ENCODE results near the gene TTC27.
"Not testable (repeated sequence)": the region's sequence is repeated elsewhere in the genome, so short reads cannot be mapped to it uniquely, and the experiment has no call there.

The TTC27 gene

GRCh38 chr2:32627814-32628579, at the start of gene TTC27:
TSS of gene TTC27 (plus strand) at chr2:32628050. CDS start at chr2:32628293, 243 bp downstream.
- in situ Hi-C loops (cut with MboI; ENCODE audit: low pct_unique_long_range_greater_than_20kb, low sequenced_read_pairs) = no loop called here
- peak; percentile 97 for DNase-seq

DNA sequence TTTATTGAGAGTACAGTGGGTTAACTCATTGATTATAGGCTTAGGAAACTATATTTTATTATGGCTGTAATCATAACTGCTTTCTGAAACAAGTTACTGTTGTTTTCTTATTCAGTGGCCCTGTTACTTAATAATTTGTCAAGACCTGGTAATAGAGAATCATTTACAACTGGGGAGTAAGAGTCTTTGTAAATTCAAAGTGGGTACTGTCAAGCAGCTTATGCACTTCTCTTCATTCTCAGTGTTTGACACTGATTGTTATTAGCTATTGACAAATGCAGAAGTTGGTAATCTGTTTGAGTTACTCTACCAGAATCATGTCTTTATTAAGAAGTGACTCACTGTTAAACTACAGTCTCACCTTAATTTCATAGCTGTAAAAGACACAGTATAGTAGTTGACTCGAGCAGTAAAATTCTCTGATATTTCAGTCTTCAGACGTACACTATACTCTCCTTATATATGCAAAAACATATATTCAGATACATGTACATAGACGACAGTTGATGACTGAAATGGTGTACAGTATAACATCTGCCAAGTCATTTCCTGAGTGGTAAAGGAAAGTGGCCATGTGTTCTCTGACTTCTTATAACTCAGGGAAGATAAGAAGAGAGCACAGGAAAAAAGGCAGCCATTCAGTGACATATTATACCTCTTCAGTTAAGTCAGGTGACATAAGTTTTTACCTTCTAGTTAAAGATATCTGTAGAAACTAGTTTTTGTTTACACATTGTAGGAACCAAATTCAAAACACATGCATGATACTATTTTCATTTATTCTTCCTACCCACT, 36.0 kb upstream of the TTC27 start:
- in situ Hi-C loops (cut with MboI; ENCODE audit: low pct_unique_long_range_greater_than_20kb, low sequenced_read_pairs) = no loop called here
- DNase-seq = peak; percentile 89

GRCh38 chr2:32594573-32594972, 33.3 kb upstream of the TTC27 start:
- in situ Hi-C loops (cut with MboI; ENCODE audit: low pct_unique_long_range_greater_than_20kb, low sequenced_read_pairs) = no loop called here

DNA sequence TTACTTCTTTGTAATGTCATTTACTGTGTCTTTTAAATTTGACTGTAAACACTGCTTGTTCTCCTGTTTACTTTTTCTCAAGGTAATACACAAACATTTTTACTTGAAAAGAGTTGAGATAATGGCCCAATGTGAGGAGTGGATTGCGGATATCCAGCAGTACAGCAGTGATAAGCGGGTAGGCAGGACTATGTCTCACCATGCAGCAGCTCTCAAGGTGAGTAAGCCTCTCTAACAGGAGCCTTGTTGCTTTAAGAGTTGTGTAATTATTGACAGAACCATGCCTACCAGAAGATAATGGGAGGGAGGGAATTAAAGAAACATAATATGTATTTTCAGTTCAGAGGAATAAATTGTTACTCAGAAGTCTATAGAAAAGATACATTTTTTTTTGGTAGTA, 16.5 kb upstream of the TTC27 start:
- no peak for DNase-seq

More at GRCh38 chr2:32594573-32594972, 33.3 kb upstream of the TTC27 start:
- DNase-seq = no peak

DNA sequence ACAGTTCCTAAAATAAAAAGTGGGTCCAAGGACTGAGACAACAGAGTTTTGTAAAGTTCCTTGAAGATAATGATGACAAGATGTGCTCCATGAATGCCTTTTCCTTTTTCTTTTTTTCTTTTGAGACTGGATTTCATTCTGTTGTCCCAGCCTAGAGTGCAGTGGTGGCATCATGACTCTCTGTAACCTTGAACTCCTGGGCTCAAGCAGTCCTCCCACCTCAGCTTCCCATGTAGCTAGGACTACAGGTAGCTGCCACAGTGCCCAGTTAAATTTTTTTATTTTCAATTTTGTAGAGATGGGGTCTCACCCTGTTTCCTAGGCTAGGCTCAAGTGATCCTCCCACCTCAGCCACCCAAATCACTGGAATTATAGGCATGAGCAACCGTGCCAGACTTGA, 16.1 kb upstream of the TTC27 start:
- in situ Hi-C loops (cut with MboI; ENCODE audit: low pct_unique_long_range_greater_than_20kb, low sequenced_read_pairs) = no loop called here
- no peak for DNase-seq

More for the DNA sequence above, 16.5 kb upstream of the TTC27 start:
- in situ Hi-C loops (cut with MboI; ENCODE audit: low pct_unique_long_range_greater_than_20kb, low sequenced_read_pairs) = no loop called here

DNA sequence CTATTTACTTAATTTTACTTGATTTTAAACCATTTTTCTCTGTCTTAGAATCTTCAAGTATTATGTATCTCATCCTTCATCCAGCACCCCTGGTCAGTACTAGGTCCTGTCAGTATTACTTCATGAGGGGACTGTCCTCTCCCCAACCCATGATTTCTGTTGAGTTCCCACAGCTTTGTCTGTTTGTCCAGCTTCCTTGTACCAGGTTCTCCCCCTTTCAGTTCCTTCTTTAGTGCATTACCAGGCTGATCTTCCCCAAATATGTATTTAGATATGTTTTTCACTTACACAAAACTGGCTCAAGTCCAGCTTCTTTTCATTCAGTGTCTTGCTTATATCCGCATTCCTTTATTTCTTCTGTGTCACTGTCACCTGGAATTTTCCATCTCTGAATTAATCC, 13.8 kb upstream of the TTC27 start:
- DNase-seq = no peak
- in situ Hi-C loops (cut with MboI; ENCODE audit: low pct_unique_long_range_greater_than_20kb, low sequenced_read_pairs) = no loop called here

DNA sequence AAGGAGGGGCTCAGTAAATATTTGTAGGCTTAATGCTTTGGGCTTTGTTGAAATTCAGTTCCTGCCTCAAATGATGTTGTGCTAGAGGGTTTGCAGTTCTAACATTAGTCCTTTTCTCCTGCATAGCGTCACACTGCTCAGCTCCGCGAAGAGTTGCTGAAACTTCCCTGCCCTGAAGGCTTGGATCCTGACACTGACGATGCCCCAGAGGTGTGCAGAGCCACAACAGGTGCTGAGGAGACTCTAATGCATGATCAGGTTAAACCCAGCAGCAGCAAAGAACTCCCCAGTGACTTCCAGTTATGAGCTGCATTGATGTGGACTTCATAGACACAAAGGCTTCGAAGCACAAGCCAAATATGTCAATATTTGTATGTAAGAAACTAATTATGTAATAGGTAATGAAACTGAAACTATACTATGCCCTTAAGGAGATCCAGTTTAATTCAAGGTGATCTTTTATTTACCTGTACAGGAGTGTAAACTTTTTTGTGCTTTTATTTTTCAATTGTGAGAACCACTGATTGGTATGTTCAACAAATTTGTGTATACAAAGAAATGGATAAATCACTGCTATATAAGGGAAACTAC, 10.2 kb upstream of the TTC27 start:
- in situ Hi-C loops (cut with MboI; ENCODE audit: low pct_unique_long_range_greater_than_20kb, low sequenced_read_pairs) = no loop called here
- no peak for DNase-seq

- in situ Hi-C loops (cut with MboI; ENCODE audit: low pct_unique_long_range_greater_than_20kb, low sequenced_read_pairs) = no loop called here
- DNase-seq = no peak
Observed at GRCh38 chr2:32622570-32623310, 5.1 kb upstream of the TTC27 start.

- no peak for DNase-seq
- in situ Hi-C loops (cut with MboI; ENCODE audit: low pct_unique_long_range_greater_than_20kb, low sequenced_read_pairs) = no loop called here
Observed at GRCh38 chr2:32623311-32623706, 4.5 kb upstream of the TTC27 start.

- DNase-seq = no peak
- in situ Hi-C loops (cut with MboI; ENCODE audit: low pct_unique_long_range_greater_than_20kb, low sequenced_read_pairs) = no loop called here
Observed at GRCh38 chr2:32624812-32625211, 3.0 kb upstream of the TTC27 start.

- in situ Hi-C loops (cut with MboI; ENCODE audit: low pct_unique_long_range_greater_than_20kb, low sequenced_read_pairs) = no loop called here
Observed at GRCh38 chr2:32626639-32627221, 1.1 kb upstream of the TTC27 start.

DNA sequence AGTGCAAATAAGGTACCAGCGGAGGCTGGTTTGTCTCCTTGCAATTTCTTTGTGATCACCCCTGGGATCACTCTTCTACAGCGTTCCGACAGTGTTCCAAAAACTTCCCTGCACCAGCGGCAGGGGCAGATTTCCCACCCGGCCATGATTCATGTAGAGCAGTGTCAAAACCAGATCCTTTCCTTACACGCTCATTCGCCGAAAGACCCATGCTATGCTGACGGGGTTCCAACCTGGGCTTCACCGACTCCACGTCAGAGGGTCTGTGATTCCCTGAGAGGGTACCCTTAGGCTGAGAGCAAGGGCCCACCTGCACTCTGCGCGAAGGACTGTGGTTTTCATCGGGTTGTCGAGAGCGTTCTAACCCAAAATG, 423 bp upstream of the TTC27 start:
- in situ Hi-C loops (cut with MboI; ENCODE audit: low pct_unique_long_range_greater_than_20kb, low sequenced_read_pairs) = no loop called here
- no peak for DNase-seq

More at GRCh38 chr2:32626639-32627221, 1.1 kb upstream of the TTC27 start:
- DNase-seq = no peak

DNA sequence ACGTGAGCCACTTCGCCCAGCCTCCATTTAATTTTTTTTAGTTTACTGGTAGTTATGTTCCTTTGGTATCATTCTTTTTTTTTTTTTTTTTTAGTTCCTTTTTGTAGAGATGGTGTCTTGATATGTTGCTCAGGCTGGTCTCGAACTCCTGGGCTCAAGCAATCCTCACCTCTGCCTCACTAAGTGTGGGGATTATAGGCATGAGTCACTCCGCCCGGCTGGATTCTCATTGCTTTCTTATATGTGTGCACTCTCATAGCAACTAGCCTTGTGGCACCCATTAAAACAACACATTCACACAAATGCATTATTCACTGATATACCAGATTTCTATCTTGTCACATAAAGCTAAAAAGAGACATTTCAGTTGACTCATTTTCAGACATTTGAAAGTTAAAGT, 4.2 kb downstream of the TTC27 start:
- no peak for DNase-seq

DNA sequence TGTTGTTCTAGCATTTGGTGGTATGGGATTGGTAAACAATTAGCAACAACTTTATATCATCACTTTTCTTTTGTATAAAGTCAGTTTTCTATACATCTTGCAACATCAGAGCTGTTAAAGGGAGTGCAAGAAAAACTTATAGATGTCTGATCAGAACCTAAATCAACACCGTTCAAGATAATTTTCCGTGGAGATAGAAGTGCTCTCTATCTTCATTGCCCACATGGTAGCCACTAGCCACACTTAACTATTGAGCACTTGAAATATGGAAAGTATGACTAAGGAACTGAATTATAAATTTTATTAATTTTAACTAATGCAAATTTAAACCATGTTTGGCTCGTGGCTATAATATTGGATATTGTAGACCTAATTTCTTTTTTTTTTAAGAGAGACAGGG, 5.2 kb downstream of the TTC27 start:
- in situ Hi-C loops (cut with MboI; ENCODE audit: low pct_unique_long_range_greater_than_20kb, low sequenced_read_pairs) = no loop called here
- no peak for DNase-seq

More for the DNA sequence above, 4.2 kb downstream of the TTC27 start:
- in situ Hi-C loops (cut with MboI; ENCODE audit: low pct_unique_long_range_greater_than_20kb, low sequenced_read_pairs) = no loop called here

GRCh38 chr2:32638548-32638947, 10.7 kb downstream of the TTC27 start:
- in situ Hi-C loops (cut with MboI; ENCODE audit: low pct_unique_long_range_greater_than_20kb, low sequenced_read_pairs); DNase-seq: not testable (repeated sequence)

- in situ Hi-C loops (cut with MboI; ENCODE audit: low pct_unique_long_range_greater_than_20kb, low sequenced_read_pairs) = no loop called here
Observed at GRCh38 chr2:32641180-32641579, 13.3 kb downstream of the TTC27 start.

GRCh38 chr2:32647180-32647651, 19.4 kb downstream of the TTC27 start:
- in situ Hi-C loops (cut with MboI; ENCODE audit: low pct_unique_long_range_greater_than_20kb, low sequenced_read_pairs) = no loop called here
- DNase-seq = no peak

More at GRCh38 chr2:32641180-32641579, 13.3 kb downstream of the TTC27 start:
- no peak for DNase-seq

DNA sequence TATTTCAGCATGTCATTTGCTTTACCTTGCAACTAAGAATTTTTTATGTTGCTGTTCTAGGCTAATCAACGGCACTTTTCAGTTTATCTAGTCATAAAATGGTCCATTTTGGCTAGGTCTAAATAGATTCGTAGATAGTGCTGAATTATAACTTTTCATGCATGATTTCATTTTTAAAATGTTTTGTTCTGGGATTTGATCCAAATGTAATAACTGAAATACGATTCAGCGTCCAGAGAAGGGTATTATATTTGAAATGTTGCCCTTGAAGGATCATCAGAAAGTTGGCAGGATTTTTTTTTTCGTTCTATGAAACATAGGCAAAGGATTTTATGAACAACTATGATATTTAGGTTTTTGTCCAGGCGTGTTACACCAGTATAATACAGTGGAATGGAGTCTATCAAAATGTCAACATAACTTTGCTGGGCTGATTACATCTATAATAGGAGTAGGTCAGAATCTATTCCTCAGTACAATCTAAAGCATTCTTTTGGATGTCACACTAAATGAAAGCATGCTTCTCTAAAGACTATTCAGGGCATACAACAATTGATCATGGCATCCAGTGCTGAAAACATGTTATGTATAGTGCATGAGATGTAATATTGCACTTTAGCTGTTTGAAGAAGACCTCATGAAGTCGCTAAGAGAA, 24.8 kb downstream of the TTC27 start:
- no peak for DNase-seq
- in situ Hi-C loops (cut with MboI; ENCODE audit: low pct_unique_long_range_greater_than_20kb, low sequenced_read_pairs) = no loop called here

Data from KBM-7 (cell line).